ENCODE data around the gene TUBA3E.
"Not testable (repeated sequence)": the region's sequence is repeated elsewhere in the genome, so short reads cannot be mapped to it uniquely, and the experiment has no call there.

Gene TUBA3E

DNA sequence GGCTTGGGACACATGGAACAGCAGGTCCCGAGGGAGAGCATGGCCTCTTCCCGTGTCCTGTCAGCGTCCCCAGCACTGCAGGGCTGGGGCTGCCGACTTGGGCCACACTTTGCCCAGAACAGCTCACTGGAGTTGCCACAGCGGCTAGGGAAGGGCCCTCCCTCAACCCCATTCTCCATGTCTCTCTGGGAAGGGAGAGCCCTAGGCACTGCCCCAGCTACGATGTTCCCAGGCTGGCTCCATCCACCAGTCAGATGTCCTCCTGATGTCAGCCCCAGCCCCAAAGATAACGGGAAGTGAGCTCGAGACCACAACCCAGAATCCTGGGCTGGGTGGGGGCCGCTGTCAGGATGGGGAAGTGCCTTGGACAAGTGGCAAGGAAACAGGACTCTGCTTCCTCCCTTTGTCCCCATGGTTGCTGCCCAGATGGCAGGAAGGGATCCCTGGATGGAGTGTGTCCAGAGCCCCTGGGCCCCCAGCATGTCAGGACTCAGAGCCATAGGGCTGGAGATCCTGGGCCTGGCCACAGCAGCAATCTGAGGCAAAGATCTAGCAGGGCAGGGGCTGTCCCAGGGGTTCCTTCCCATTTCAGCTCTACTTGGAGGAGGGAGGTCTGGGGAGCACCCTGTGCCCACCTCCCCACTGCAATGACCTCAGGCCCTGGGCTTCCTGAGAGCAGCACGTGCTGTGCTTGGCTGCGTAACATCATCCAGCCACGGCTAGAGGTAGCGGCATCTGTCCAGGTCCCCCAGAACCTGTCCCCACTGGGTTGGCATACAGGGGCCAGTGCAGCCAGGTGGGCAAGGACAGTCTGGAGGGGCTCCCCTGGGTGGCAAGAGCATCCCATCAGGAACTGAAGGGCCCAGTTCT lies 55.6 kb downstream of the TUBA3E start:
- DNase-seq = not testable (repeated sequence)

Measured in stimulated activated CD4-positive, alpha-beta T cell treated with anti-CD3 and anti-CD28 coated beads, Interleukin-4, amount 100 ng/mL, for 4 hours (primary cell).